HG02642 (cell line): ENCODE data around the gene CETN1.

Experiments
- ATAC-seq: cut with Tn5 transposase; IDR thresholded peaks from one replicate; pipeline ENCODE4 v1.9.1; 2021; ENCODE audit warnings: mild to moderate bottlenecking; ENCODE audit not compliant: unreplicated experiment, poor library complexity

The CETN1 gene

GRCh38 chr18:580154-580553 lies at the start of gene CETN1:
Gene CETN1, plus strand, starts transcription at chr18:580380. Its CDS starts 29 bp downstream, at chr18:580409.
- no peak for ATAC-seq

GRCh38 chr18:532018-532417 lies 48.2 kb upstream of the CETN1 start:
- ATAC-seq, result no peak

- no peak for ATAC-seq
Observed at GRCh38 chr18:532632-533031, 47.5 kb upstream of the CETN1 start.

- ATAC-seq, result no peak
Observed at GRCh38 chr18:533995-534601, 46.1 kb upstream of the CETN1 start.

GRCh38 chr18:543447-544078 lies 36.6 kb upstream of the CETN1 start:
- no peak for ATAC-seq

- no peak for ATAC-seq
Observed at GRCh38 chr18:549967-550366, 30.2 kb upstream of the CETN1 start.

- peak; percentile 58 for ATAC-seq
Observed at GRCh38 chr18:551404-552061, 28.6 kb upstream of the CETN1 start.

- no peak for ATAC-seq
Observed at GRCh38 chr18:555705-556457, 24.3 kb upstream of the CETN1 start.

GRCh38 chr18:564708-565561 lies 15.2 kb upstream of the CETN1 start:
- ATAC-seq, result no peak

- no peak for ATAC-seq
Observed at GRCh38 chr18:565562-566061, 14.6 kb upstream of the CETN1 start.

- ATAC-seq, result no peak
Observed at GRCh38 chr18:567122-567521, 13.1 kb upstream of the CETN1 start.

- ATAC-seq, result no peak
Observed at GRCh38 chr18:568731-569130, 11.4 kb upstream of the CETN1 start.

- ATAC-seq, result no peak
Observed at GRCh38 chr18:570256-570655, 9.9 kb upstream of the CETN1 start.

- ATAC-seq, result no peak
Observed at GRCh38 chr18:570697-571096, 9.5 kb upstream of the CETN1 start.

GRCh38 chr18:572091-572830 lies 7.9 kb upstream of the CETN1 start:
- ATAC-seq, result no peak

- no peak for ATAC-seq
Observed at GRCh38 chr18:572831-573289, 7.3 kb upstream of the CETN1 start.

GRCh38 chr18:573385-573784 lies 6.8 kb upstream of the CETN1 start:
- ATAC-seq, result no peak

GRCh38 chr18:574149-574860 lies 5.9 kb upstream of the CETN1 start:
- ATAC-seq, result no peak
